Measurements from ENCODE around the gene ERAP2.

Gene ERAP2

GRCh38 chr5:96876292-96876850 is at the start of gene ERAP2:
ERAP2 (plus strand) TSS chr5:96876500; CDS start chr5:96879686, 3,186 bp downstream.
- TF ChIP-seq, protein P1, sequence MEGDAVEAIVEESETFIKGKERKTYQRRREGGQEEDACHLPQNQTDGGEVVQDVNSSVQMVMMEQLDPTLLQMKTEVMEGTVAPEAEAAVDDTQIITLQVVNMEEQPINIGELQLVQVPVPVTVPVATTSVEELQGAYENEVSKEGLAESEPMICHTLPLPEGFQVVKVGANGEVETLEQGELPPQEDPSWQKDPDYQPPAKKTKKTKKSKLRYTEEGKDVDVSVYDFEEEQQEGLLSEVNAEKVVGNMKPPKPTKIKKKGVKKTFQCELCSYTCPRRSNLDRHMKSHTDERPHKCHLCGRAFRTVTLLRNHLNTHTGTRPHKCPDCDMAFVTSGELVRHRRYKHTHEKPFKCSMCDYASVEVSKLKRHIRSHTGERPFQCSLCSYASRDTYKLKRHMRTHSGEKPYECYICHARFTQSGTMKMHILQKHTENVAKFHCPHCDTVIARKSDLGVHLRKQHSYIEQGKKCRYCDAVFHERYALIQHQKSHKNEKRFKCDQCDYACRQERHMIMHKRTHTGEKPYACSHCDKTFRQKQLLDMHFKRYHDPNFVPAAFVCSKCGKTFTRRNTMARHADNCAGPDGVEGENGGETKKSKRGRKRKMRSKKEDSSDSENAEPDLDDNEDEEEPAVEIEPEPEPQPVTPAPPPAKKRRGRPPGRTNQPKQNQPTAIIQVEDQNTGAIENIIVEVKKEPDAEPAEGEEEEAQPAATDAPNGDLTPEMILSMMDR (IDR thresholded peaks at IDR 0.05; ENCODE audit: extremely low read depth, missing control alignments), result no peak
- peak; percentile 43 for DNase-seq (ENCODE audit: low spot score)

DNA sequence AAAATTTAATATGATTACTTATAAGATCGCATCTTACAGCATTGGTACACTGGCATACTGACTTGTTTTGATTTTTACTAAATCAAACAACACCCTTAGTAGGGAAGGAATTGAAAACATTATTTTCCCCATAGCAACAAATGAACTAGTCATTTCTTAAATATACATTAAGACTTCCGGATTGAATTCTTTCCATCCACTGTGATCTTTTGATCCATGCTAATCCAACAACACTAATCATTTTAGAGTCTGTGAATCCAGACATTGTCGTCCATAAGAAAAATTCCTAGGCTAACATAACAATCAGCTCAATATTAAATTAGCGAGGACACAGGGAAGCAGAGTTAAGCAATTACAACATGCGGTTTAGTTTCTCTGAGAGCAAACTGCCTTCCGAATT is 47.0 kb upstream of the ERAP2 start:
- DNase-seq (ENCODE audit: low spot score), result no peak

DNA sequence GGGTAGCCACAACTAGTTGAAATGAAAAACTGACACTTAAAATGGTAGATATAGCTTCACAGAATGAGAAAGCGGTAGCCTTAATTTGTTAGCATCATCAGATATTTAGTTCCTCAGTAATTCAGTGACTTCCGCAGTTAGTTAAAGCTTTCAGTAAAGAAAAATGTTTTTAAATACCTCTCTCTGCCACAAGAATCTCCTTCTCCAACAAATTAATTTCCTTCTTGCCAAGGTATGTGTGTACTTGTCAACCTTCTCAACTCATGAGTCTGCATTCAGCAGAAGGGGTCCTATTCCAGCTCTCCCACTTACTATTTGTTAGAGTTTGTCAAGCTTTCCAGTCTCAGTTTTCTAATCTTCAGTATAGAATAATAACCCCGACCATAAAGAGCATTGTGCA is 42.3 kb upstream of the ERAP2 start:
- TF ChIP-seq, protein P1 (IDR thresholded peaks at IDR 0.05; ENCODE audit: extremely low read depth, missing control alignments), result no peak
- no peak for DNase-seq (ENCODE audit: low spot score)

More for the DNA sequence above, 47.0 kb upstream of the ERAP2 start:
- TF ChIP-seq, protein P1 (IDR thresholded peaks at IDR 0.05; ENCODE audit: extremely low read depth, missing control alignments), result no peak

DNA sequence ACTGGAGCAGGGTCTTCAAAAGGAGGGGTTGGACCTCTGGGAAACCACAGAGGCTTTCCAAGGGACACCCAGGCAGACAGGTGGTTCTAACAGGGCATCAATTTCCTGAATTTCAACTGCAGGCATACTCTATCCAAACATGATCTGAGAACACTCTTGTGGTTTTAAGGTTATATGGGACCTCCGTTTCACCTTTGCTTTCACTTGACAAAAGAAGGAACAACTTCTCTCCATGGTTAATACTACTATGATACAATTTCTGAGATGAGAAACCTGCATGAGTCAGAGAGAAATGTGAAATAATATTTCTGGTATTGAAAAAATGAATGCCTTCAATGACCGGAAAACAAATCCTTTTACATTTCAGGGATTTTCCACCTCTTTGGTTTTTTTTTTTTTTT is 40.5 kb upstream of the ERAP2 start:
- TF ChIP-seq, protein P1 (IDR thresholded peaks at IDR 0.05; ENCODE audit: extremely low read depth, missing control alignments), result no peak
- no peak for DNase-seq (ENCODE audit: low spot score)

GRCh38 chr5:96836817-96837216 is 39.5 kb upstream of the ERAP2 start:
- TF ChIP-seq, protein P1 (IDR thresholded peaks at IDR 0.05; ENCODE audit: extremely low read depth, missing control alignments), result no peak

DNA sequence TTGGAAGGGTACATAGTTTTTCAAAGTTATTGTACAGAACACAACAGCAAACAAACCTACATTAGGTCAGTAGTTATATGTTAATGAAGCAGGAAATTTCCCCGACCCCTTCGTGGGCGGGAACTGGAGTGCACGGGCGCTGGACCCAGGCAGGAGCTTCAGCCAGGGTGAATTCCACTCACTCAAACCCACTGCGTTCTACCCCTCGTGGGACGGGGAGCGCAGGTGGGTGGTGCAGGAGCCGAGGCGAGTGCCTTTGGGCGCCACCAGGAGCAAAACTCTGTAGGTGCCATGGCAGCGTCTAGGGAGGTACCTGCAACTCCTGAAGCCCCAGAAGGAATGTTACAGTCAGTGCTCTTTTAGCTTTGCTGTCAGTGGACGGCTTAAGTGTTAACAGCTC is 39.0 kb upstream of the ERAP2 start:
- DNase-seq (ENCODE audit: low spot score), result no peak
- TF ChIP-seq, protein P1 (IDR thresholded peaks at IDR 0.05; ENCODE audit: extremely low read depth, missing control alignments), result no peak

More at GRCh38 chr5:96836817-96837216, 39.5 kb upstream of the ERAP2 start:
- no peak for DNase-seq (ENCODE audit: low spot score)

DNA sequence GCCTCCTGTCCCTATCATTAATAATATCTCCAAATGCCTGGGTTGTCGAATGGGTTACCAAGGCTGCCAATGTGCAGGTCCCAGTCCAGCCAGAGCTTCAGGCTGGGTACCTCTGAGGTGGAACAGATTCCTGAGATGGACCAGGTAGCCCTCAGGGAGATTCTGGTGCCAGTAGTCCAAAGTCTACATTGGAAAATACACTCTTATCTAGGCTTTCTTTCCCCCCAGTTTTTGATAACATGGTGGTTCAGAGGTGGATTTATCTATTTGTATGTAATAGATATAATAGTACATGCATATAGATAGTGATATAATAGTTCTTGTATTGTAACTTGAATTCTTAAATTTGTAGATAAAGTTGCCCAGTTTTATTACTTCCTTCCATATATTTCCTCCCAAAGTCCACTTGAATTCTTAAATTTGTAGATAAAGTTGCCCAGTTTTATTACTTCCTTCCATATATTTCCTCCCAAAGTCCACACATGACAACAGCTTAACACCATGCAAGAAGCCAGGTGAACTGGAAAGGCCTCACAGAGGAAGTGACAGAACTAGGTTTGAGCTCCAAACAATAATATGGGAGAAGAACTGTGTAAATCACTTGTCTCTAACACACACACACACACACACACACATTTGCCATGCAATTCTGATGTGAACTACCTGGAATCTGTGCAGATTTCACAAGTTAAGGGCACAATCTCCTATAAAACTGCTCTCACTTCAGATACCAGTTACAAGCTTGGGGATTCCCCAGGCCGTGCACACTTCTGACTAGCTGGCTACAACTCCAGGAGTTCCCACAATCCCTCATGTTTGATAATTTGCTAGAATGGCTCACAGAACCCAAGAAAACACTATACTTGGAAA is 37.9 kb upstream of the ERAP2 start:
- no peak for DNase-seq (ENCODE audit: low spot score)
- TF ChIP-seq, protein P1 (IDR thresholded peaks at IDR 0.05; ENCODE audit: extremely low read depth, missing control alignments), result no peak
